HFF-Myc (cell line): Measurements from ENCODE around the gene GRAP2.

Experiments used
- DNase-seq: peaks from one replicate; pipeline ENCODE4 v3.0.0-alpha.2; 2011; ENCODE audit warnings: low read depth; ENCODE audit errors: extremely low read depth
- H3K4me3 ChIP-seq: replicated peaks from 2 replicates; pipeline ENCODE4 v1.5.1; 2011; ENCODE audit warnings: low read depth, mild to moderate bottlenecking, control low read depth, low read length
- TF ChIP-seq, protein P1 (sequence below): IDR thresholded peaks from 2 replicates; pipeline ENCODE4 v1.5.1; 2012; ENCODE audit warnings: mild to moderate bottlenecking, low read depth, low read length, control low read depth; ENCODE audit errors: missing control alignments

GRAP2 gene

DNA sequence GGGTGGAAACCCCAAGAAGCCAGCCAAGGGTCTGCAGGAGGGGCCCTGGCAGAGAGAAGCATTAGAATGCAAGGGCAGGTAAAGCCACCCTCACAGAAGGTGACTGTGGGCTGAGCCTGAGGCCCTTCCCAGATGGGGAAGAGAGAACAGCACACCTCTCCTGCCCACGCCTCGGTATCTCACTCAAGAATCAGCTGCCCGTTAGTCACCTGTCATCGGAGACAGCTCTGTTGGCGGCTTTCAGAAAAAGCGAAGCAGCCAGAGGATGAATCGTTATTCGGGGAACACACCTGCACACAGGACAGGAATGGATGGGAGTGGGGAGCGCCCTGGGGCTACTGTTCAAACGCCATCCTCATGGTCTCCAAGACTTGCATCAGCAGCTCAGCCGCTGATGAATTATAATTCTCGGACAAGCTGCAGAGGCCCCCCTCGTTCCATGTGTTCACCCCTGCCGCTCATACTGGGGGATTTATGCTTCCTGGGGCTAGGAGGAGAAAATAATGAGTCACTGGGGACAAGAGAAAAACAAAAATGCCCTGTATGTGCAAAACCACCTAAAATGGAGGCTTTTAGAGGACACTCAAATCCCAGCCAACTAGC lies 37.7 kb downstream of the GRAP2 start:
- TF ChIP-seq, protein P1, sequence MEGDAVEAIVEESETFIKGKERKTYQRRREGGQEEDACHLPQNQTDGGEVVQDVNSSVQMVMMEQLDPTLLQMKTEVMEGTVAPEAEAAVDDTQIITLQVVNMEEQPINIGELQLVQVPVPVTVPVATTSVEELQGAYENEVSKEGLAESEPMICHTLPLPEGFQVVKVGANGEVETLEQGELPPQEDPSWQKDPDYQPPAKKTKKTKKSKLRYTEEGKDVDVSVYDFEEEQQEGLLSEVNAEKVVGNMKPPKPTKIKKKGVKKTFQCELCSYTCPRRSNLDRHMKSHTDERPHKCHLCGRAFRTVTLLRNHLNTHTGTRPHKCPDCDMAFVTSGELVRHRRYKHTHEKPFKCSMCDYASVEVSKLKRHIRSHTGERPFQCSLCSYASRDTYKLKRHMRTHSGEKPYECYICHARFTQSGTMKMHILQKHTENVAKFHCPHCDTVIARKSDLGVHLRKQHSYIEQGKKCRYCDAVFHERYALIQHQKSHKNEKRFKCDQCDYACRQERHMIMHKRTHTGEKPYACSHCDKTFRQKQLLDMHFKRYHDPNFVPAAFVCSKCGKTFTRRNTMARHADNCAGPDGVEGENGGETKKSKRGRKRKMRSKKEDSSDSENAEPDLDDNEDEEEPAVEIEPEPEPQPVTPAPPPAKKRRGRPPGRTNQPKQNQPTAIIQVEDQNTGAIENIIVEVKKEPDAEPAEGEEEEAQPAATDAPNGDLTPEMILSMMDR, result no peak
- H3K4me3 ChIP-seq, result no peak overlapping the region
- no peak for DNase-seq

DNA sequence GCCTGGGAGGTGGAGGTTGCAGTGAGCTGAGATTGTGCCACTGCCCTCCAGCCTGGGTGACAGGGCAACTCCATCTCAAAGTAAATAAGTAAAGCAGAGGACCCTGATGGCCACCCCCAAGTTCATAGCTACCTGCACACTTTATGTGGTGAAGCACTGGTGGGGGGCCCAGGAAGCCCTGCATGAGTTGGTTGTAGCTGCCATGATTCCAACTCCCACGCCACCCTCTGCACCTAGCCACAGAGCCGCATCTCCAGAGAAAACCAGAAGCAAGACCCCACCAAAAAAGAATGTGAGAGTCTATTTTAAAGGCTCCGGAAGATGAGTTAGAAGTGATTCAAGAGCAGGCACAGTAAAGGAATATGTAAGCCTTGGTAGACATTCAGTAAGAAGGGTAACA lies 38.9 kb downstream of the GRAP2 start:
- TF ChIP-seq, protein P1, result no peak
- DNase-seq, result no peak
- no peak overlapping the region for H3K4me3 ChIP-seq

DNA sequence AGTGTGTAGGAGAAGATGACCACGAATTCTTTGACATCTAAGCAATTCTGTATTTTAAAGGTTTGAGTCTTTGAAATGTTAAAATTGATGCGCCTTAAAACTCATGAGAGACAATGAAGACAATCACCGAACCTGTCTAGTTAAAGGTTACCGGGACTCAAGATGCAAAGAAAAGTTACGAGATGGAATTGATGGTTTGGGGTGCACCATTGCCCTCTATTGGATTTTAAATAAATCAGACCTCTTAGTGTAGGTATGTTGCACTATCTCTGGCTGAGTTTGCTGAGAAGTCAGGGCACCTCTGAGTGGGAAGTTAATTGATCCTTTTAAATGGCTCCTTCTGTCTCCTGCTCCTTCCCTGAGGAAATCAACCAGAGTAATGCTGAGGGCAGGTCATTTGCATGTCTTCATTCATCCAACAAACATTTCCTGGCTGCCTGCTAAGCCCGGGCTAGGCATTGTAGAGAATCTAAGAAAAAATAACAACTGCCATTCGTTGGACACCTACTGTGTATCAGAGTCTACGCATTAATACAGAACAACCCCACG lies 39.9 kb downstream of the GRAP2 start:
- DNase-seq, result no peak
- no peak overlapping the region for H3K4me3 ChIP-seq
- TF ChIP-seq, protein P1, result no peak

DNA sequence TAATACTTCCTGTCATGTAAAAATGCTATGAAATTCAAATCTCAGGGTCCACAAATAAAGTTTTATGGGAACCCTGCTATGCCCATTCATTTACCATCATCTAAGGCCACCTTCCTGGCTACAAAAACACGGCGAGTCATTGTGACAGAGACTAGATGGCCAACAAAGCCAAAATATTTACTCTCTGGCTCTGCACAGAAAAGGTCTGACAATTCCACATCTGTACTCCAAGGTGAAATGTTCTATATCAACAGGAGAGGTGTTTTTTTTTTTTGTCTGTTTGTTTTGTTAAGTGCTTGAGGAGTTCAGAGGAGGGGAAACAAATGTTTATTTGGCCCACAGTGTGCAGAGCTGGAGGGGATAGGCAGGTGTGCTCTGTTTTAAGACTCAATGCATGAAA lies 40.7 kb downstream of the GRAP2 start:
- no peak overlapping the region for H3K4me3 ChIP-seq
- DNase-seq, result no peak
- TF ChIP-seq, protein P1, result no peak

DNA sequence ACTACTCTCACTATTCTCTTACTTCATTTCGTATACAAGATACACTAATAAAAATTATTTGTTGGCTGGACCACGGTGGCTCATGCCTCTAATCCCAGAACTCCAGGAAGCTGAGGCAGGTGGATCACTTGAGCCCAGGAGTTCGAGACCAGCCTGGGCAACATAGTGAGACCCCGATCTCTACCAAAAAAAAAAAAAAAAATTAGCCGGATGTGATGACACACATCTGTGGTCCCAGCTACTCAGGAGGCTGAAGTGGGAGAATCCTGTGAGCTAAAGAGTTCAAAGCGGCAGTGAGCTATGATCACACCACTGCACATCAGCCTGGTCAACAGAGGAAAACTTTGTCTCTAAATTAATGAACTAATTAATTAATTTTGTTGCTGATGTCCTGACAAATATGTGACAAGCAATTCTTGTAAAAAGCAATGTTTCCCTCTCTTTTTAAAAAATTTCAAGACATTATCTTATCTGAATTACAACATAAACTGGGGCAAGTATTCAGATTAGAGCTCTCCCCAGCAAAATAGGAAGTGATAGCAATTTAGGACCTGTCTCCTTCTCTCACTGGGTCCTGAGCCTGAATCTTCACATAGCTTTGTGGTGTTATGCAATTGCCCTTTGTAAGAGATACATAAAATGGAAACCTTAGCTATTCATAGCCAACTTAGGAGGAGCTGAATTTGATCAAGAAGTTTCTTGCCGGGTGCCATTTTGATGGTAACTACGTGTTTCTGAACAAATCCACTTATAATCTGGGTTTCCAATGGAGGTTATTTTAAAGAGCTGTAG lies 41.8 kb downstream of the GRAP2 start:
- DNase-seq, result no peak
- TF ChIP-seq, protein P1, result no peak
- no peak overlapping the region for H3K4me3 ChIP-seq

DNA sequence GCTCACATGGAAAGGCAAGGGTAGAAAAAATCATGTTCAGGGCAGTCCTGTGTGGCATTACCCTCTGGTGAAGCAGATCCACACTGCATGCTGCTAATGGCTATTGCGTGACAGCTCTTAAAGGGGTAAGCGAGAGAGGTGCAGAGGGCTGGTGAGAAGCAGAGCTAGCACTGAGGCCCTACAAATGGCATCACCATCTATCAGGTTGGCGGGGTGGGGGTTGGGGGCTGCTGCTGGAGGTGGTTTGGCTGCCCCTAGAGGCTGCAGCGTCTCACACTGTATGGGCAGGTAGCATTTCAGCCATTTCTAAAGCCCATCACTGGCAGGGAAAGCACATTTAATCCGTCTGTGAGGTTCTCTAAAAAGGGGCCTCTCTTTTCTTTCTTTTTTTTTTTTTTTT lies 42.5 kb downstream of the GRAP2 start:
- DNase-seq, result no peak
- TF ChIP-seq, protein P1, result peak; percentile 15

More for the DNA sequence above, 42.5 kb downstream of the GRAP2 start:
- H3K4me3 ChIP-seq, result no peak overlapping the region
